ENCODE data around the gene PDE4B. TPM values are rescaled to one million over a fixed set of nuclear protein-coding genes. Genes with fewer than 3 reads are reported as not detected.

The PDE4B gene
- total and polyA plus RNA-seq, 9 of the 15 experiments (the other 6 are each of a cell fraction or from before 2014, with no cell fraction given): 0.09 TPM; not detected in 8

DNA sequence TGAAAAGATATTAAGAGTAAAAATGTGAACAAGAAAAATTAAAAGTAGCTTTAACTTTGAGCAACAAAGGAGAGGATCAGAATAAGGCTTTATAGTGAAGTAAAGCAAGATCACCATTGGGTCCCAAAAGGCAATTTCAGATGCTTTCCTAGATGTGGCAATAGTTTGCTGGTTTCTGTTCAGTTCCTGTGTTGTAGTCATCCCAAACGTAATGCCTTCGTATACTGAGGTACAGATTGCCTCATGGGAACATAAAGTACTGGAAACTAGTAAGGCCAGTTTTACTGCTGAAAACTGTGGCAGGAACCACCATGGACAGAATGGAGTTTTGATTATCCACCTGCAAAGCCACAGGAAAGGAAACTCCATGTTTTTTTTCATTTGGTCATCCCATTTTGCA lies 457.8 kb downstream of the PDE4B start:
- in situ Hi-C loops (cut with MboI): no loop called here
- no peak for ATAC-seq
- Histone ChIP-seq H3K4me3 (no peak overlapping the region), H3K27ac (ENCODE audit: extremely low read depth, low read depth, low read length) (no peak overlapping the region), H3K4me1 (replicated peaks in 1 of 2; ENCODE audit: control insufficient read depth in 2 of 2, insufficient read depth in 2 of 2, low read length in 2 of 2) (no peaks in the 10 kb centered on the region), H3K27me3 (ENCODE audit: control insufficient read depth in 2 of 2, insufficient read depth in 2 of 2, low read length in 2 of 2) (peaks cover 0 to 2% of the 10 kb centered on the region in 2 experiments; a peak in 1 of 5 replicates), H3K9ac (ENCODE audit: insufficient read depth in 1 of 2, low read depth in 2 of 2, low read length in 2 of 2) (no peak overlapping the region), H2AFZ (ENCODE audit: low read depth, low read length) (no peak overlapping the region), H3K36me3 (ENCODE audit: control insufficient read depth, insufficient read depth, low read length) (no peaks in the 10 kb centered on the region), H3K9me3 (replicated peaks; ENCODE audit: control insufficient read depth, insufficient read depth, low read depth, low read length) (no peaks in the 10 kb centered on the region), H3K79me2 (ENCODE audit: control insufficient read depth, insufficient read depth, low read length) (no peaks in the 10 kb centered on the region), H3K4me2 (ENCODE audit: insufficient read depth, low read length) (no peak overlapping the region), H3K9me1 (ENCODE audit: control insufficient read depth, insufficient read depth, low read length) (no peaks in the 10 kb centered on the region), H4K20me1 (replicated peaks; ENCODE audit: control insufficient read depth, insufficient read depth, low read length) (no peaks in the 10 kb centered on the region)
- no peak for TF ChIP-seq ZNF124 (CRISPR knock-in tag; IDR thresholded peaks at IDR 0.05)
- no peak for TF ChIP-seq PHTF2 (CRISPR knock-in tag; IDR thresholded peaks at IDR 0.05)
- no peak for TF ChIP-seq KLF6 (CRISPR knock-in tag; IDR thresholded peaks at IDR 0.05; ENCODE audit: borderline replicate concordance)
- TF ChIP-seq, protein P1, sequence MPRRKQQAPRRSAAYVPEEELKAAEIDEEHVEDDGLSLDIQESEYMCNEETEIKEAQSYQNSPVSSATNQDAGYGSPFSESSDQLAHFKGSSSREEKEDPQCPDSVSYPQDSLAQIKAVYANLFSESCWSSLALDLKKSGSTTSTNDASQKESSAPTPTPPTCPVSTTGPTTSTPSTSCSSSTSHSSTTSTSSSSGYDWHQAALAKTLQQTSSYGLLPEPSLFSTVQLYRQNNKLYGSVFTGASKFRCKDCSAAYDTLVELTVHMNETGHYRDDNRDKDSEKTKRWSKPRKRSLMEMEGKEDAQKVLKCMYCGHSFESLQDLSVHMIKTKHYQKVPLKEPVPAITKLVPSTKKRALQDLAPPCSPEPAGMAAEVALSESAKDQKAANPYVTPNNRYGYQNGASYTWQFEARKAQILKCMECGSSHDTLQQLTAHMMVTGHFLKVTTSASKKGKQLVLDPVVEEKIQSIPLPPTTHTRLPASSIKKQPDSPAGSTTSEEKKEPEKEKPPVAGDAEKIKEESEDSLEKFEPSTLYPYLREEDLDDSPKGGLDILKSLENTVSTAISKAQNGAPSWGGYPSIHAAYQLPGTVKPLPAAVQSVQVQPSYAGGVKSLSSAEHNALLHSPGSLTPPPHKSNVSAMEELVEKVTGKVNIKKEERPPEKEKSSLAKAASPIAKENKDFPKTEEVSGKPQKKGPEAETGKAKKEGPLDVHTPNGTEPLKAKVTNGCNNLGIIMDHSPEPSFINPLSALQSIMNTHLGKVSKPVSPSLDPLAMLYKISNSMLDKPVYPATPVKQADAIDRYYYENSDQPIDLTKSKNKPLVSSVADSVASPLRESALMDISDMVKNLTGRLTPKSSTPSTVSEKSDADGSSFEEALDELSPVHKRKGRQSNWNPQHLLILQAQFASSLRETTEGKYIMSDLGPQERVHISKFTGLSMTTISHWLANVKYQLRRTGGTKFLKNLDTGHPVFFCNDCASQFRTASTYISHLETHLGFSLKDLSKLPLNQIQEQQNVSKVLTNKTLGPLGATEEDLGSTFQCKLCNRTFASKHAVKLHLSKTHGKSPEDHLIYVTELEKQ (CRISPR knock-in tag; IDR thresholded peaks at IDR 0.05): no peak
- TF ChIP-seq BRF1 (IDR thresholded peaks at IDR 0.05; ENCODE audit: borderline replicate concordance, extremely low read depth, insufficient read length): no peak
- no peak for TF ChIP-seq EP300 (IDR thresholded peaks at IDR 0.05; ENCODE audit: low read length)
- TF ChIP-seq NFATC3 (IDR thresholded peaks at IDR 0.05): no peak
- CTCF ChIA-PET (ENCODE audit: low intra/inter-chr PET ratio): no interaction called here
- no TSS peak for BruUV-seq (replicated peaks)
- POLR2A ChIA-PET: no interaction called here
- FAIRE-seq: no peak
- DNase-seq (ENCODE audit: extremely low read depth in 1 of 4, low spot score in 3 of 4): no peak
- WGBS (ENCODE audit: insufficient coverage, low coverage, missing lambda C conversion rate): 0% methylated on average over 2 of the region's 2 CpGs
- intact Hi-C loops (cut with micrococcal nuclease): loop anchor here (5.0 kb wide), 1 partner anchor 477 kb away; no protein-coding TSS in a partner anchor
